H9 (cell line): Measurements from ENCODE around the gene TRAPPC4. TPM values are rescaled to one million over a fixed set of nuclear protein-coding genes. Genes with fewer than 3 reads are reported as not detected.

Source experiments
- DNase-seq: peaks from one replicate; pipeline ENCODE4 v3.0.0-alpha.2; 2017
- H2AFZ ChIP-seq: one replicate; pipeline ENCODE4 v1.6.1; 2013; ENCODE audit warnings: mild to moderate bottlenecking, low read length, control low read depth, moderate library complexity
- H2AK5ac ChIP-seq: 2 replicates; pipeline ENCODE4 v1.6.1; 2013; ENCODE audit warnings: low read length, control low read depth, mixed read lengths; ENCODE audit not compliant: insufficient read length
- H2BK120ac ChIP-seq: one replicate; pipeline ENCODE4 v1.6.1; 2013; ENCODE audit warnings: low read depth, mild to moderate bottlenecking, low read length, control low read depth, inconsistent platforms; ENCODE audit not compliant: poor library complexity, severe bottlenecking
- H2BK12ac ChIP-seq: 2 replicates; pipeline ENCODE4 v1.6.1; 2013; ENCODE audit warnings: low read length, control low read depth, mixed read lengths, low read depth; ENCODE audit not compliant: insufficient read length
- H2BK15ac ChIP-seq: 2 replicates; pipeline ENCODE4 v1.6.1; 2013; ENCODE audit warnings: low read depth, low read length, control low read depth
- H2BK20ac ChIP-seq: one replicate; pipeline ENCODE4 v1.6.1; 2013; ENCODE audit warnings: low read depth, mild to moderate bottlenecking, low read length, control low read depth, inconsistent platforms; ENCODE audit not compliant: poor library complexity, severe bottlenecking
- H2BK5ac ChIP-seq: 2 replicates; pipeline ENCODE4 v1.6.1; 2013; ENCODE audit warnings: low read length, control low read depth, mixed read lengths; ENCODE audit not compliant: insufficient read length
- H3K14ac ChIP-seq: 2 replicates; pipeline ENCODE4 v1.6.1; 2013; ENCODE audit warnings: low read length, control low read depth; ENCODE audit not compliant: insufficient read depth
- H3K18ac ChIP-seq: 2 replicates; pipeline ENCODE4 v1.6.1; 2013; ENCODE audit warnings: low read depth, mild to moderate bottlenecking, mixed read lengths, low read length, control low read depth; ENCODE audit not compliant: insufficient read length
- H3K23ac ChIP-seq: 2 replicates; pipeline ENCODE4 v1.6.1; 2013; ENCODE audit warnings: low read length, control low read depth, mixed read lengths, low read depth; ENCODE audit not compliant: insufficient read length
- H3K23me2 ChIP-seq: 2 replicates; pipeline ENCODE4 v1.6.1; 2013; ENCODE audit warnings: low read depth, mild to moderate bottlenecking, mixed read lengths, low read length, control low read depth; ENCODE audit not compliant: insufficient read length, poor library complexity, severe bottlenecking
- H3K27ac ChIP-seq: 2 replicates; pipeline ENCODE4 v1.5.1; 2013; ENCODE audit warnings: low read length, control low read depth, mixed read lengths, low read depth; ENCODE audit not compliant: insufficient read length
- H3K27me3 ChIP-seq: 2 replicates; pipeline ENCODE4 v1.6.1; 2013; ENCODE audit warnings: low read length, control low read depth, inconsistent platforms; ENCODE audit not compliant: insufficient read depth
- H3K4ac ChIP-seq: 2 replicates; pipeline ENCODE4 v1.6.1; 2013; ENCODE audit warnings: low read depth, mild to moderate bottlenecking, control low read depth, inconsistent platforms, low read length, moderate library complexity
- H3K4me1 ChIP-seq: 2 replicates; pipeline ENCODE4 v1.6.1; 2013; ENCODE audit warnings: low read length, control low read depth, inconsistent platforms; ENCODE audit not compliant: insufficient read depth
- H3K4me2 ChIP-seq: 2 replicates; pipeline ENCODE4 v1.6.1; 2013; ENCODE audit warnings: low read length, control low read depth, mixed read lengths; ENCODE audit not compliant: insufficient read length, insufficient read depth
- H3K56ac ChIP-seq: 2 replicates; pipeline ENCODE4 v1.6.1; 2013; ENCODE audit warnings: low read depth, mild to moderate bottlenecking, mixed read lengths, low read length, control low read depth; ENCODE audit not compliant: insufficient read length
- H3K79me1 ChIP-seq: 2 replicates; pipeline ENCODE4 v1.6.1; 2013; ENCODE audit warnings: low read depth, mild to moderate bottlenecking, moderate library complexity, low read length, control low read depth, inconsistent platforms; ENCODE audit not compliant: insufficient read depth, poor library complexity, severe bottlenecking
- H3K79me2 ChIP-seq: 2 replicates; pipeline ENCODE4 v1.6.1; 2013; ENCODE audit warnings: low read length, control low read depth, inconsistent platforms; ENCODE audit not compliant: insufficient read depth
- H3K9ac ChIP-seq: 2 replicates; pipeline ENCODE4 v1.6.1; 2013; ENCODE audit warnings: low read length, control low read depth, mixed read lengths; ENCODE audit not compliant: insufficient read length; ENCODE audit errors: extremely low read depth
- H3K9me3 ChIP-seq: one replicate; pipeline ENCODE4 v1.6.1; 2013; ENCODE audit warnings: low read depth, low read length, inconsistent platforms; ENCODE audit not compliant: control insufficient read depth
- H3T11ph ChIP-seq: one replicate; pipeline ENCODE4 v1.6.1; 2013; ENCODE audit warnings: mild to moderate bottlenecking, low read length, control low read depth, inconsistent platforms
- H4K20me1 ChIP-seq: one replicate; pipeline ENCODE4 v1.6.1; 2013; ENCODE audit not compliant: control insufficient read depth, insufficient read length, insufficient read depth
- H4K5ac ChIP-seq: 2 replicates; pipeline ENCODE4 v1.6.1; 2013; ENCODE audit warnings: low read depth, mild to moderate bottlenecking, mixed read lengths, low read length, control low read depth; ENCODE audit not compliant: insufficient read length
- H4K8ac ChIP-seq: replicated peaks from 2 replicates; pipeline ENCODE4 v1.6.1; 2013; ENCODE audit warnings: low read length, control low read depth, mixed read lengths, low read depth; ENCODE audit not compliant: insufficient read length
- H4K91ac ChIP-seq: 2 replicates; pipeline ENCODE4 v1.6.1; 2013; ENCODE audit warnings: low read depth, mild to moderate bottlenecking, moderate library complexity, mixed read lengths, low read length, control low read depth; ENCODE audit not compliant: insufficient read length
- H3K27ac Mint-ChIP-seq, 3 experiments: 2 replicates in 2 of 3; 3 replicates in 1 of 3; pipeline ENCODE4 v1.8.0; 2020 to 2021; ENCODE audit warnings: mixed read lengths in 3 of 3, mild to moderate bottlenecking in 1 of 3, moderate library complexity in 1 of 3
- H3K27me3 Mint-ChIP-seq: 2 replicates; pipeline ENCODE4 v1.8.0; 2021; ENCODE audit warnings: low read depth, mild to moderate bottlenecking, moderate library complexity, mixed read lengths
- H3K36me3 Mint-ChIP-seq, 3 experiments: 2 replicates in 2 of 3; 3 replicates in 1 of 3; pipeline ENCODE4 v1.8.0; 2020 to 2021; ENCODE audit warnings: low read depth in 3 of 3, mixed read lengths in 3 of 3; ENCODE audit not compliant: insufficient read depth in 1 of 3
- H3K4me1 Mint-ChIP-seq, 2 experiments: 2 replicates each; pipeline ENCODE4 v1.8.0; 2020; ENCODE audit warnings: mixed read lengths in 2 of 2
- H3K4me3 Mint-ChIP-seq, 2 experiments: 2 replicates in 1 of 2; 3 replicates in 1 of 2; pipeline ENCODE4 v1.8.0; 2020 to 2021; ENCODE audit warnings: mild to moderate bottlenecking in 2 of 2, mixed read lengths in 2 of 2, moderate library complexity in 1 of 2
- H3K9me3 Mint-ChIP-seq, 2 experiments: 2 replicates in 1 of 2; 3 replicates in 1 of 2; pipeline ENCODE4 v1.8.0; 2020; ENCODE audit warnings: mild to moderate bottlenecking in 2 of 2, mixed read lengths in 2 of 2, moderate library complexity in 1 of 2
- CTCF ChIP-seq: fragments of 200-600 bp; sonication (generic); conservative IDR thresholded peaks from 3 replicates; pipeline ENCODE4 v1.8.0; 2021; ENCODE audit warnings: antibody characterized with exemption, mild to moderate bottlenecking
- WGBS: extraction: QIAGEN DNeasy Blood & Tissue Kit; methylation state at CpG from one replicate; pipeline ENCODE4 v1.1.7; 2013; ENCODE audit warnings: missing lambda C conversion rate, low lambda C conversion rate, mixed read lengths; ENCODE audit not compliant: insufficient read length; ENCODE audit errors: extremely low coverage; 5-methylcytosine and 5-hydroxymethylcytosine counted together
- total RNA-seq: library from RNA; stranded (reverse); gene quantifications from 2 replicates; pipeline ENCODE4 v1.2.1, GENCODE V29; 2021

The TRAPPC4 gene
- total RNA-seq, 1 experiment from 2014 or later = 82.8 TPM

GRCh38 chr11:118979434-118979833, 39.1 kb upstream of the TRAPPC4 start:
- Histone ChIP-seq H3K79me2 (no peaks in the 10 kb centered on the region), H3K27me3 (no peaks in the 10 kb centered on the region; the same call in 1 of the 2 replicates), H4K20me1 (no peaks in the 10 kb centered on the region), H2BK12ac (no peak overlapping the region), H2BK5ac (no peak overlapping the region), H3K79me1 (no peaks in the 10 kb centered on the region), H2AK5ac (no peak overlapping the region), H3K18ac (no peak overlapping the region), H3K4me2 (no peak overlapping the region), H2AFZ (no peak overlapping the region), H3K9ac (no peak overlapping the region), H3K4ac (no peak overlapping the region), H3K27ac (no peak overlapping the region), H3K4me1 (no peaks in the 10 kb centered on the region), H2BK120ac (no peak overlapping the region), H3K23ac (no peak overlapping the region), H3K56ac (no peak overlapping the region), H3K9me3 (no peaks in the 10 kb centered on the region), H4K91ac (no peak overlapping the region), H4K5ac (no peak overlapping the region), H2BK15ac (no peak overlapping the region), H3K14ac (no peak overlapping the region), H4K8ac (no peak overlapping the region), H3T11ph (no peak overlapping the region), H2BK20ac (no peak overlapping the region), H3K23me2 (no peaks in the 10 kb centered on the region)
- WGBS = no CpG with 5 or more reads among the region's 9 CpGs
- H3K9me3 Mint-ChIP-seq = no peaks in the 10 kb centered on the region
- peak; percentile 49 for DNase-seq
- TF ChIP-seq CTCF = peak; percentile 34; the same call in 2 of the 3 replicates
- peaks cover 12% of the 10 kb centered on the region for H3K27me3 Mint-ChIP-seq
- no peaks in the 10 kb centered on the region for H3K36me3 Mint-ChIP-seq
- no peak overlapping the region for H3K27ac Mint-ChIP-seq
- peaks cover 12 to 21% of the 10 kb centered on the region in 2 experiments for H3K4me1 Mint-ChIP-seq
- 0 out of 5 replicates have a peak overlapping the region, but pooled peaks of 1 of the 2 experiments have one; percentile 5 for H3K4me3 Mint-ChIP-seq
